WTC11 (cell line): ENCODE data around the gene YIF1B. TPM values are rescaled to one million over a fixed set of nuclear protein-coding genes. Genes with fewer than 3 reads are reported as not detected.

ENCODE experiments used
- ATAC-seq: fragments of 200-7000 bp; cut with Tn5 transposase; 2 replicates; pipeline ENCODE4 v1.10.0; 2021; ENCODE audit warnings: mild to moderate bottlenecking, moderate library complexity
- CTCF ChIA-PET: fragments of 300-600 bp; sonication (Branson Sonifier 250); formaldehyde crosslinking; loops from one replicate; lab custom pipeline; 2021; ENCODE audit warnings: antibody characterized with exemption; lab: Charles Lee
- POLR2A ChIA-PET: fragments of 350-600 bp; sonication (Branson Sonifier 250); formaldehyde crosslinking; loops from one replicate; lab custom pipeline; 2021; ENCODE audit warnings: antibody characterized with exemption; lab: Charles Lee
- DNase-seq: peaks from one replicate; pipeline ENCODE4 v3.0.0; 2021; ENCODE audit warnings: low spot score
- H3K27ac Mint-ChIP-seq: 2 replicates; pipeline ENCODE4 v1.8.0; 2021; ENCODE audit warnings: mixed read lengths
- H3K27me3 Mint-ChIP-seq: 2 replicates; pipeline ENCODE4 v1.8.0; 2021; ENCODE audit warnings: low read depth, mild to moderate bottlenecking, moderate library complexity, mixed read lengths
- H3K36me3 Mint-ChIP-seq: 2 replicates; pipeline ENCODE4 v1.8.0; 2021; ENCODE audit warnings: mixed read lengths
- H3K4me1 Mint-ChIP-seq: 2 replicates; pipeline ENCODE4 v1.8.0; 2022; ENCODE audit warnings: mixed read lengths
- H3K4me3 Mint-ChIP-seq: 2 replicates; pipeline ENCODE4 v1.8.0; 2021; ENCODE audit warnings: mild to moderate bottlenecking, moderate library complexity, mixed read lengths
- H3K9me3 Mint-ChIP-seq: 2 replicates; pipeline ENCODE4 v1.8.0; 2021; ENCODE audit warnings: mixed read lengths
- ARID4B ChIP-seq: sonication (generic); formaldehyde crosslinking; IDR thresholded peaks from 2 replicates; pipeline ENCODE4 v1.8.0; 2023; ENCODE audit warnings: missing genetic modification reagents, mild to moderate bottlenecking, borderline replicate concordance
- ATF1 ChIP-seq: sonication (generic); formaldehyde crosslinking; IDR thresholded peaks from 2 replicates; pipeline ENCODE4 v1.8.1; 2023; ENCODE audit warnings: mild to moderate bottlenecking, moderate library complexity, missing genetic modification reagents
- ATF6 ChIP-seq: sonication (generic); formaldehyde crosslinking; IDR thresholded peaks from 2 replicates; pipeline ENCODE4 v1.8.1; 2023; ENCODE audit warnings: mild to moderate bottlenecking, missing genetic modification reagents
- CTCF ChIP-seq: fragments of 200-600 bp; IDR thresholded peaks from 2 replicates; pipeline ENCODE4 v1.8.0; 2022; ENCODE audit warnings: antibody characterized with exemption
- E2F1 ChIP-seq: sonication (generic); formaldehyde crosslinking; IDR thresholded peaks from 2 replicates; pipeline ENCODE4 v1.8.0; 2022; ENCODE audit warnings: mild to moderate bottlenecking, missing genetic modification reagents
- EMX1 ChIP-seq: fragments of 250-450 bp; sonication (Bioruptor Pico); IDR thresholded peaks from 2 replicates; pipeline ENCODE4 v1.8.0; 2021; ENCODE audit warnings: mild to moderate bottlenecking
- ESRRA ChIP-seq: sonication (generic); formaldehyde crosslinking; IDR thresholded peaks from 2 replicates; pipeline ENCODE4 v1.8.1; 2022; ENCODE audit warnings: mild to moderate bottlenecking, missing genetic modification reagents, borderline replicate concordance
- FOXK1 ChIP-seq: sonication (generic); formaldehyde crosslinking; IDR thresholded peaks from 2 replicates; pipeline ENCODE4 v1.8.0; 2022; ENCODE audit warnings: mild to moderate bottlenecking, moderate library complexity, missing genetic modification reagents
- FOXP1 ChIP-seq: sonication (generic); formaldehyde crosslinking; IDR thresholded peaks from 2 replicates; pipeline ENCODE4 v1.8.0; 2022; ENCODE audit warnings: missing genetic modification reagents, mild to moderate bottlenecking, moderate library complexity, borderline replicate concordance
- HMGXB4 ChIP-seq: sonication (generic); formaldehyde crosslinking; IDR thresholded peaks from 2 replicates; pipeline ENCODE4 v1.8.1; 2023; ENCODE audit warnings: mild to moderate bottlenecking, moderate library complexity, missing genetic modification reagents
- JAZF1 ChIP-seq: fragments of 250-450 bp; sonication (Bioruptor Pico); IDR thresholded peaks from 2 replicates; pipeline ENCODE4 v1.9.0; 2021; ENCODE audit warnings: moderate library complexity, mild to moderate bottlenecking, inconsistent platforms
- PREB ChIP-seq: sonication (generic); formaldehyde crosslinking; IDR thresholded peaks from 2 replicates; pipeline ENCODE4 v1.8.1; 2022; ENCODE audit warnings: mild to moderate bottlenecking, missing genetic modification reagents, moderate library complexity, borderline replicate concordance
- RELA ChIP-seq: sonication (generic); formaldehyde crosslinking; IDR thresholded peaks from 2 replicates; pipeline ENCODE4 v1.8.1; 2022; ENCODE audit warnings: missing genetic modification reagents, mild to moderate bottlenecking, borderline replicate concordance
- RORB ChIP-seq: fragments of 250-450 bp; sonication (Bioruptor Pico); IDR thresholded peaks from 2 replicates; pipeline ENCODE4 v1.9.0; 2021; ENCODE audit warnings: mild to moderate bottlenecking
- SMAD4 ChIP-seq: sonication (generic); formaldehyde crosslinking; IDR thresholded peaks from 2 replicates; pipeline ENCODE4 v1.8.0; 2022; ENCODE audit warnings: mild to moderate bottlenecking, missing genetic modification reagents
- TEAD1 ChIP-seq: sonication (generic); formaldehyde crosslinking; IDR thresholded peaks from 2 replicates; pipeline ENCODE4 v1.8.0; 2022; ENCODE audit warnings: mild to moderate bottlenecking, missing genetic modification reagents
- TEAD4 ChIP-seq: sonication (generic); formaldehyde crosslinking; IDR thresholded peaks from 2 replicates; pipeline ENCODE4 v1.8.0; 2022; ENCODE audit warnings: mild to moderate bottlenecking, missing genetic modification reagents
- USF2 ChIP-seq: sonication (generic); formaldehyde crosslinking; IDR thresholded peaks from 2 replicates; pipeline ENCODE4 v1.8.1; 2023; ENCODE audit warnings: mild to moderate bottlenecking, missing genetic modification reagents, moderate library complexity
- ZNF263 ChIP-seq: sonication (generic); formaldehyde crosslinking; IDR thresholded peaks from 2 replicates; pipeline ENCODE4 v1.8.1; 2022; ENCODE audit warnings: low read depth, mild to moderate bottlenecking, moderate library complexity, missing genetic modification reagents
- total RNA-seq: library from RNA; stranded (reverse); gene quantifications from 3 replicates; pipeline ENCODE4 v1.2.3, GENCODE V29; 2021

Gene YIF1B
- total RNA-seq, 1 experiment from 2014 or later, result 83.3 TPM

GRCh38 chr19:38333245-38333644 lies 17.5 kb upstream of the YIF1B start:
- POLR2A ChIA-PET, result interaction anchor here (0.7 kb wide), 2 partner anchors 24 to 82 kb away, joined by 3 to 6 read pairs; no protein-coding TSS in a partner anchor

More at GRCh38 chr19:38333245-38333644, 17.5 kb upstream of the YIF1B start:
- no peak for DNase-seq
- H3K4me1 Mint-ChIP-seq, result peaks cover 5% of the 10 kb centered on the region
- no peak for ATAC-seq
- no peaks in the 10 kb centered on the region for H3K9me3 Mint-ChIP-seq
- CTCF ChIA-PET, result interaction anchor here (0.6 to 4.5 kb wide), 2 partner anchors 90 to 133 kb away, joined by 3 to 50 read pairs; no protein-coding TSS in a partner anchor
- peaks cover 3% of the 10 kb centered on the region; the same call in 1 of the 2 replicates for H3K27me3 Mint-ChIP-seq
- TF ChIP-seq ZNF263 (CRISPR knock-in tag) (no peak), CTCF (no peak), PREB (CRISPR knock-in tag) (no peak), RELA (no peak), ESRRA (CRISPR knock-in tag) (no peak), E2F1 (CRISPR knock-in tag) (no peak), SMAD4 (CRISPR knock-in tag) (no peak), USF2 (CRISPR knock-in tag) (no peak), HMGXB4 (no peak), TEAD1 (no peak), ATF1 (CRISPR knock-in tag) (no peak), FOXK1 (no peak), JAZF1 (no peak), FOXP1 (CRISPR knock-in tag) (no peak), EMX1 (CRISPR knock-in tag) (no peak), TEAD4 (no peak), RORB (CRISPR knock-in tag) (no peak), ARID4B (CRISPR knock-in tag) (no peak), ATF6 (CRISPR knock-in tag) (no peak)
- H3K27ac Mint-ChIP-seq, result no peak overlapping the region
- no peaks in the 10 kb centered on the region for H3K36me3 Mint-ChIP-seq
- no peak overlapping the region for H3K4me3 Mint-ChIP-seq
